NCI-H187 treated with DMSO at 0.1 percent for 48 hours (cell line): ENCODE measurements around the gene AUP1.

Experiments
- DNase-seq: peaks from one replicate; lab custom pipeline; 2025; lab: John Stamatoyannopoulos, UW

AUP1 gene

DNA sequence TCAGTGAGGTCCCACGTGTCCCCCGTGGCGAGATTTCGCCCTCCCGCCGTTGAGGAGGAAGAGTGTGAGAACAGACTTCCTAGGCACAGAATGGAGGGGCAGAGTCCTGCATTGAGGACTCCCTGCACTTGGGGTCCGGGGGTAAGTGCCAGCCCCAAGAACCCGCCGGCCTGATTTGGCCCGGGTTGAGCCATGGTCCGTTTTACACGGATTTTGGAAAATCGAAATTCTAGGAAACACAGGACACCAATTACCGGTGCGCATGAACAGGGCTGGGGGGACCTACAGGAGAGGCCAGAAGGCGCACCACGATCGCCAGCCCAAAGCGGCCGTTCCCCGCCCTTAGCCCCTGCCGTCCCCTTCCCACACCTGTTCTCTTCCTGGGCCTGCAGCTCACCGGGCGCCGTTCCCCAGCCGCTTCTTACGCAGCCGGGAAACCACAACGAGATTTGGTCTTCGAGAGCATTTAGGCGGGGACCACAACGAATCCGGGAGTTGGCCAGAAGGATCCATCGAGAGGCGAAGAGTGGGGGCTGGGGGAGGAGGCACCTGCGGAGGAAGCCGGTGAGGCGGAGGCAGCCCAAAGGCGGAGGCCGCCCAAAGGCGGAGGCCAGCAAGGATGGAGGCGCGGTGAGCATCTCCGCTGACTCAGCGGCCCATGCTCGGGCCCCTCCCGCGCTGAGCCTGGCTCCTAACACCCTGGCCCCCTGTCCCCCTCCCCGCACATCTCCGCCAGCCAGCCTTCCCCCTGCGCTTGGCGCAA lies 15.7 kb downstream of the AUP1 start:
- DNase-seq: no peak

DNA sequence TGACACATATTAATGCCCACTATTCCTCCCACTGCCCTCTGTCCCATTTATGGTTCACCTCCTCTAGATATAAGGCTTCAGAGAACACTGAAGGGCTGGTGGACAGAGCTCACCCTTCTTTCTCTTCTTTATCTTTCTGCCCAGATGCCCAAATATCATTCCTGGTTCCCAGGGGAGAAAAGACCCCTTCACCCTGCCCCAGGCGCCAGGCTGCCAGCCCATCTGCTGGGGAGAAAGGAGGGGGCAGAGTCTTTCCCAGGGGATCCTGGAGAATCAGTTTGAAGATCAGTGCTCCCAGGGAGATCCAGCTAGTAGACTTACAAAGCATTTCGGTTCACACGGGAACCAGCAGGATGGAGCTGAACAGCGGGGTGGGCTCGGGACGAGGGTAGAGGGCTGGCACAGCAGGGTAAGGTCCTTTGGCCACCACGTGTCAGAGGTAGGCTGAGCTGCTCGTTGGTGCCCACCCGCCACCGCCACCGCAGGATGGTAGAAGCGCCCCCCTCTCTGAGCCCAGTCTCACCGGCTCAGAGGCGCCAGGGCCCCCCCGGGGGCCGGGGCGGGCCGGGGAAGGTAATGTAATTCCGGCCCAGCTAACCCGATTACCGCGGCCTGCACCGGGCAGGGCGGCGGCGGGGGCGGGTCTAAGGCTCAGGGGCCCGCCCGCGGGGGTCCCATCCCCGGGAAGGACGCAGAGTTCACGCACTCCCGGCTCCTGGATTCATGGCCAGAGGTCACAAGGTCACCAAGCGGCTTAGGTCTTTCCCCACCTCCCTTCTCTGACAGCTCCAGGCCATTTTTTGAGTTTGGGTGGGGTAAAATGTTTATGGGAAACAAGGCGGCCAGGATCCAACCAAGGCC lies 16.5 kb downstream of the AUP1 start:
- no peak for DNase-seq

DNA sequence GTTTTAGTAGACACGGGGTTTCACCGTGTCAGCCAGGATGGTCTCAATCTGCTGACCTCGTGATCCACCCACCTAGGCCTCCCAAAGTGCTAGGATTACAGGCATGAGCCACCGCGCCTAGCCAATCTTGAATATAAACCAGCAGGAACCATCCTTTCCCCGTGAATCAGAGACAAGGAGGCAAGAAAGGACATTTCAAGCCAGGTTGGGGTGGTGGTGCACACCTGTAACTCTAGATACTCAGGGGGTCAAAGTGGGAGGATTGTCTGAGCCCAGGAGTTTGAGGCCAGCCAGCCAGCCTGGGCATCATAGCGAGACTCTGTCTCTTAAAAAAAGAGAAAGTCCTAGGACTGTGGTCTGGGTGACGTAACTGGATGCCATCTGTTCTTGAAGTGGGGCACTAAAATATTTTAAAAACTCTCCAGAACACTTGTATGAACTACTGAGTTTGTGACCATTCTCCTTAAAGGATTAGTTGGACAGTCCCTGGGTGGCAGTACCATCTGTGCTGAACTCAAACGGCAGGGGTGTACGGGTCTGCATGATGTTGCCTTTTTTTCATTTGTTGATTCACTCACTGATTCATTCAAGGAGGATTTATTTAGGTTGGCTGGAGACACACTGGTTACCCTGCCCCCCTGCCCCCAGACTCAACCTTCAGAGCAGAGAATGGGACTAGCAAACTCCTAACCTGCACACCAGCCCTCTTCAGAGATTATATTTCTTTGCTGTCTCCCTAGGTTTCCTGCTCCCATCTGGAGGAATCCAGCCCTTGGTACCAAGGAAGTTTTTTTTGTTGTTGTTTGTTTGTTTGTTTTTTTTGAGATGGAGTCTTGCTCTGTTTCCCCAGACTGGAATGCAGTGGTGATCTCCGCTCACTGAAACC lies 18.2 kb downstream of the AUP1 start:
- no peak for DNase-seq

DNA sequence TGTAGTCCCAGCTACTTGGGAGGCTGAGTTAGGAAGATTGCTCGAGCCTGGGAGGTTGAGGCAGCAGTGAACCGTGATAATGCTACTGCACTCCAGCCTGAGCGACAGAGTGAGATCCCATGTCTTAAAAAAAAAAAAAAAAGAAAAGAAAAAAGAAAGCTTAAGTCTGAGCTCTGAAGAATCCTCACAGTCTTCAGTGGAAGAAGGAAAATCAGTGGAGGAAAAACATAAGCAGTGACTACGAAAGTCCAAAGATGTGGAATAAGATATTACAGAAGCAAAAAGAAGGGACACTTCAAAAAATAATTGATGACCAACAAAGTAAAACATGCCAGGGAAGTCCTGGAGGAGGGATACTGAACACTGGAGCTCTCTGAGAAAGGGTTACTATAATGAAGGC lies 19.2 kb downstream of the AUP1 start:
- DNase-seq: no peak

DNA sequence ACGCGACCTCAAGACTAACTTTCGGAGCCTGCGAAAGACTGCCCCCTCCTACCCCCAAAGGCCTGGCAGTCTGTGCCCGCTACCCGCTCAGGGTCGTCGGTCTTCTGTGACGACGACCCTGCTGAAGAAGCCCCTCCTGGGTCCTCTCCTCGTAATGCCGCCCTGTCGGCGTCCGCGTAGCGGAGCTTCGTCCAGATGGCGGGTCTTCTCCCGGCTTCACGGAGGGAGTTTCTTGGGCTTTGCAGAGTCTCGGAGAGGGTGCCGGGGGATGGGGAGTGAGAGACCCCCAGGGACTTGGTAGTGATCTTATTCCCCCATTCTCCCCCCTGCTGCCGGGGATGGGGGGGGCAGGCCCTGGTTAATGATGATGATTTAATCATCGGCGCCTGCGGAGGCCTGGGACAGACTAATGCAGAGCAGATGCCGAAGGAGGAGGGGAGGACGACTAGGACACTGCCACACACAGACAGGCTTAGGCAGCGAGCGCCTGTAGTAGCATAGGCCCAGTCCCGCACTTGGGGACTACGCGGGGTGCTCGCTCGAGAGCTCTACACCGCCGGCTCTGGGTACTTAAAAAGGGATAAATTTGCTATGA lies 21.5 kb downstream of the AUP1 start:
- DNase-seq: no peak

DNA sequence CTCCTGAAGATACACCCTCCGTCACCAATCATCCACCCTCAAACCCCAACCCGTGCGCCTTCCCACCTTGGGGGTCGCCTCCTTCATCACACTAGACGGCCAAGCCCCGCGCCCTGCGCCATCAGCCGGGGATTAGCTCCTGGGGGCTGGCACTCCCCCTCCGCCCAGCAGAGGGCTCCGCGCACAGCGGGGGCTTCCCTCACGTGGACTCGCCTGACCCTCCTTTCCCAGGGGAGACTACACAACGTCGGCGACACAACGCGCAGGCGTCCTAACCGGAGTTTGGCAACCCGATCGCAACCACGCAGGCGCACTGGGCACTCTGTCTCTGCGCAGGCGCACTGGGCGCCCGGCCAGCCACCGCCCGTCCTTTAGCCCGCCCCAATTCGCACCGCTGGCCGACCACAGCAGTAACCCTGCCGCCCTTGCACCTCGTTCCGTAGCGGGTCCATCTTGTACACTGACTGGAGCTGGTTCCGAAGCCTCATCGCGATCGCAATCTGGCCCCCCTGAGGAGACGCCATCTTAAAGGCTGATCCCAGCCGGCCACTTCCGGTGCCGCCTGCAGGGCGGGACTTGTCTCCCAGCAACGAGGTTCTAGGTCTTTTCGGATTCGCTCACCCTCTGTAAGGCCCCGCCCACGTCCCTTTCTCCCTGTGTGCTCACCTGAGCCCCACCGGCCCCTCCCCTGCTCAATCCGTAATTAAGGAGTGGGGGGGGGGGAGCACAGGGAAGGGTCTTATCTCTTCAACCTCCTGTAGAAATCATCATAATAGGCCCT lies 22.2 kb downstream of the AUP1 start, which contains the start of gene PCGF1:
Gene PCGF1, minus strand, starts transcription at position 551 of the 781 bp plus-strand sequence. Its CDS starts 27 bp downstream, at position 524.
- DNase-seq: peak; percentile 80

DNA sequence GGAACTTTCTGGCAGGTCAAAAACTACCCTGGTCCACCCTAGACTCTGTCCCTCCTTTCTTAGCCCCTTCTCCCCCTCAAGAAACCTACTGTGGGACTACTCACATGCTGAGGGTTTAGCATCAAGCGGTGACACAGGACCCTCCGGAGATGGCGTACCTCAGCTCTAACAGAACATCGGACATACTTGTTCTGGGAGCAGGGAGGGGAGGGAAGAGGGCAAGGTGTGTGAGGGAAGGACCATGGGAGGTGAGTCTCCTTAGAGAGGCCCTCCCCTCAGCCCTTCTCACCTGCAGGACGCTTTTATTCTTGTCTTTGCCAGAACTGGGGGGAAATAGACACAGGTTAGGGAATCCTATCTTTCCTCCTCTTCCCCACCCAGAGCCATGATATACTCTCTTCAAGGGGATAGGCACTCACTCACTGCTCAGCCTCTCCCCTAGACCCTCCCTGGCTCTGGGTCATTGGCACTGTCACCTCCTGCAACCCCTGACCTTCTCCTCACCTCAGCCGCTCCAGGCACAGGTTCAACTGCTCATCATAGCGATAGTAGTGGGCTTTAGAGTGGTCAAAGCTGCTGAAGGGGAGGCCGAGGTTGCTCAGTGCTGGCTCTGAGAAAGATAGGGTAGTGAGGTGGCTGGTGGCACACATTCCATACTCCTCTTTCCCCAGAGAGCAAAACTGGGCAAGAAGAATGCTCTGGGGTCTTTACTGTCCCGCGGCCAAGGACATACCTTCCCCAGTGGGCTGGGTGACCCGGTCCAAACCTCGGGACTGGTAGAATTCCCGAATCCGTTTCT lies 23.9 kb downstream of the AUP1 start:
- DNase-seq: no peak

DNA sequence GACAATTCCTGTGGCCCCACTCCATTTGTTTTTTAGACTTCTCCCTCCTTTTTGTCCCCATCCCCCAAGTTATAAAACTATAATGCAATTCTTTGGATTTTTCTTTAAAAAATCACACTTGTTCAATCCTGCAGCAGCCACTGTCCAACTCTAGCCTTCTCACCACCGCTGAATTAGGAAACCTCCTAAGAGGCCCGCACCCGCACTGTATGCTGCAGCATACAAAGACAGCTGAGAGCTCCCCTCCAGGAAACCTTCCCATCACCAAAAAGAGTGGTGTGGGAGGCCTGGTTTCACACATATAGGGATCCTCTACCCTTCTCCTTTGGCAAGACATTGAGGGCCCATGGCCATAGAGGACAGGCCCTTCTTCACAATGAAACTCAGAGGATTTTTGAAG lies 24.9 kb downstream of the AUP1 start:
- no peak for DNase-seq

DNA sequence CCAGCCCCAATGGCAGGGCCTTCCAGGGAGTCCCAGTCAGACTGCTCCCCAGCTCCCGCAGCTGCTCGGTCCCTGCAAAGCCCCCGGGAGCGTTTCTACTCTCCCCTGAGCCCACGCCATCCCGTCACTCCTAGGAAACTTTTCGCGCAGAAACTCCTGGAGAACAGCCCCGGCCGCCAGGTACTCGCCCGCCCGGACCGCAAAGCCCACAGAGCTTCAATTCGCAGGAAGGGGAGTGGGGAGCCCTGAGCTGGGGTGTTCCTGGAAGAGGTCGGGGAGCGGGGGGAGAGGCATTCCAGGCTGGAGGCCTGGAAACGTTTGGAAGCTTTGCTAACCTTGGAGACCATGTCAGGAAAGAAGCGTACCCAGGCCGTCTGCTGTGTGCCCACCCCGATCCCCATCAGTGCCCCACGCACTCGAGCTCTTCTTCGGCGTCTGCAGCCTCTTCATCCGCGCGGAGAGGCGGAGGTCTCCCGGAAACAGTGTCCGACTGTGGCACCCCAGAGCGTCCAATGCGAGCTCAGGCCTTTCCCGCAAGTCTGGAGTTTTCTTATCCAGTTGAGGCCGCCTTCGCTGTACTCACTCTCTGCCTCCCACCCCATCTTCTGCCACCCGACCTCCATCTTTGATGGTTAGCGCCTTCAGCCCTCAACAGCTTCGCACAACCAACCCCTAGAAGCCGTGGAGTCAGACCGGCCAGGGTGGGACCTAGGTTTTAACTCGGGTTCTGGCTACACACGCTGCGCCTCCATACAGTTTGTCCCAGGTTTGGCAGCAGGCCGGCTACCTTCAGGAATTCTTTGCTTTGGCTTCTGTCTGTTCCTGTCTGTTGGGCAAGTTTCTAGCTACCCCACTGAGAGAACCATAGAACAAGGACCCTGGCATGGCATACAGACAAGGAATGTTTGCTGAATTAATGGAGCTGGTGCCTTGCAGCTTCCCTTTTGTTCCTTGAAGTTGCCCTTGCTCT lies 25.7 kb downstream of the AUP1 start:
- DNase-seq: no peak

DNA sequence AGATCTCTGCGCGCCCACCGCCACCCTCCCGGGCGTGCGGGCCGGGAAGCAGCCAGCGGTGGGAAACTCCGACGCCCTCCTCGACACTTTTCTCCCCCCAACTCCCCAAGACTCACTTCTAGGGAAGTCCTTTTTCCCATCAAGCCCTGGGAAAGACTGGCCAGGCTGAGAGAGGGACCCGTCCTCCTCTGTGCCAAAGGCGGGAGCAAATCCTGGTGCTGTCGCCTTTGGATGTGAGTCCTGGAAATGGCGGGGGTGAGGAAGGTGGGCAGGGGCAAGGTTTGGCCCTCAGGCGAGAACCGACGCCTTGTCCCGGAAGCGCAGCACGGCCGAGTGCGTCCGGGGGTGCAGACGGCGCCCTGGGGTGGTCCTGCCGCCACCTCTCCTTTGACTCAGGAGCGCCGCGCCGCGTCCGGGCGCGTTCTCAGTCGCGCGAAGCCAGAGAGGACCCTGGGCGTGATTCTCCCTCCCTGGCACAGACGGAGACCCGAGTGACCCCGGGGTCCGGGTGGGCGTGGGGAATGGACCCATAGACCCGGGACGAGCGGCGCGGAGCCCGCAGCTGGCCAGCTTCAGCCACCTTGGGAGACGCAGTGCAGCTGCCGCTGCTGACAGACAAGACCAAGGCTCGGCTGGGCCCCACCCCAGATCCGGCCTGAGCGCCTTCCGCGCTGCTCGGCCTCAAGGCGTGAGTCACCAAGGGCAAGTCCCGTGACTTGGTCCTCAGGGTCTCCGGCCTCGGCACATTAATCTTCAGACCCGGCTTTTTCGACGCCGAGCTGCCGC lies 26.6 kb downstream of the AUP1 start:
- no peak for DNase-seq

DNA sequence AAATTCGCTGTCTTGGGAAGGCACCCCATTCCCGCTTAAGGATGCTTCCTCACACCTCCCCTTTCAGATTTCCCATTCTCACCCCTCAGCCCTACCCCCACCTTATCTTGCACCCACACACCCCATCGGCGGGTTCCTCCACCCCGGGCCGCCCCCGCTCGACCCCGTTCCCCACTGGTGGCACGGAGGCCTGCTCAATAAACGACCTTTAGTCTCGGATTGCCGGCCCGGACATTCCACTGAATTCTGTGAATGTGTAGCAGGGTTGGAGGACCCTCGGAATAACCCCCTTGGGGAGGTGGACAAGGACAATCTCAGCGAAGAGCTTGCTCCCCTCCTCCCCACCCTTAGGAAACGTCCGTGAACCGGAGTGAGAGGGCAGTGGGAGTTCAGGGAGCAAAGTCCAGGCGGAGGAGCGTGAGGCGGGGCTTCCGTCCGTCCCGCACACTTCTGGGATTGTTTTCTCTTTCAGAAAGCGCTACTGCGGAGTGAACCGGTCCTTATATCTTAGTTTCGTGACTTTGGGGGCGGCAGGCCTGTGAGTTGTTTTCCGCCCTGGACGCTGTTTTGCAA lies 27.3 kb downstream of the AUP1 start:
- no peak for DNase-seq

DNA sequence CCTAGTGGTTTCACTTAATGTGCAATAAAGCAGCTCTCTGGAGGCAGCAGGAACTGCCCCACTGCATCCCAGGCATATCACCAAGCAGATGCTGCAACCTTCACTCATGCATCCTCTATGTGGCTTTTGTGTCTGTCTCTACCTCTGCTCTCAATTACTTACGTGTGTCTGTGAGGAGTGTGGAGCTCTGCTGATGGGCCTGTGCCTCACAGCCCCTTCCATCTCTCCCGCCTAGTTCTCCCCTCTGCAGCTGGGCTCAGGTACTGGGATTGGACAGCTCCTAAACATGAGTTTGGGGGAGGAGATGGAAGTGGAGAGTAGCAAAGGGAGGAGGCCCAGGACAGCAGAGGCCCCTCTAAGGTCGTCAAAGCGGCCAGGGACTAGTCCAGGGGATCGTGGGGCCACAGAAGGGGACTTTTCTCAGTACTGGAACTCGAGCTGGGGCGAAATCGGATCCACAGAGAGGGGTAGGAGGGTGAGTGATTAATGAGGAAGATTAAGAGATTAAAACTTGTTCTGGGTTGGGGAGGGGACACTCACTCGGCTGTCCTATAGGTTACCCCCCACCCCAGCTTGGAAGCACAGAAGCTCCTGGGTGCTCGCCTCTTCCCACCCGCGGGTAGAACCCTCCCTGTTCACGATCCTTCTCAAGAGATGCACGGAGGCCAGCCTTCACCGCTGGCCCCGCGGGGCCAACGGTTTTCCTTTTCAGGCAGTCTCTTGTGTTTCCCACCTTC lies 28.0 kb downstream of the AUP1 start:
- no peak for DNase-seq

DNA sequence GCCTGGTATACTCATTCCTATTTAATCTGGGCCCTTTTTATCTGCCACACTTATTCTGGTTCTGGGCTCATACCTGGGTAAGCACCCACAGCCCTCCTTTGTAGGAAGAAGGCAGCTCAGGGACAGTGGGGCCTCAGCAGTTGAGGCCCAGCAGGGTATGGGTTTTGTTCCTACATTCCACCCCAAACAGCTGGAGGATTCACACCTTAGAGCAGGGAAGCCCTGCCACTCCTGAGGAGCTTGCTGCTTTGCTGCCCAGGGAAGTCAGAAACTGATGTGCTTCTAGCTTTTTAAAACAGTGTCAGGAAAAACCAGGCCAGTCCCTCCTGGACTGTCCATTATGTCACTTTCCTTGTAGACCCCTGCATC lies 28.9 kb downstream of the AUP1 start:
- no peak for DNase-seq

DNA sequence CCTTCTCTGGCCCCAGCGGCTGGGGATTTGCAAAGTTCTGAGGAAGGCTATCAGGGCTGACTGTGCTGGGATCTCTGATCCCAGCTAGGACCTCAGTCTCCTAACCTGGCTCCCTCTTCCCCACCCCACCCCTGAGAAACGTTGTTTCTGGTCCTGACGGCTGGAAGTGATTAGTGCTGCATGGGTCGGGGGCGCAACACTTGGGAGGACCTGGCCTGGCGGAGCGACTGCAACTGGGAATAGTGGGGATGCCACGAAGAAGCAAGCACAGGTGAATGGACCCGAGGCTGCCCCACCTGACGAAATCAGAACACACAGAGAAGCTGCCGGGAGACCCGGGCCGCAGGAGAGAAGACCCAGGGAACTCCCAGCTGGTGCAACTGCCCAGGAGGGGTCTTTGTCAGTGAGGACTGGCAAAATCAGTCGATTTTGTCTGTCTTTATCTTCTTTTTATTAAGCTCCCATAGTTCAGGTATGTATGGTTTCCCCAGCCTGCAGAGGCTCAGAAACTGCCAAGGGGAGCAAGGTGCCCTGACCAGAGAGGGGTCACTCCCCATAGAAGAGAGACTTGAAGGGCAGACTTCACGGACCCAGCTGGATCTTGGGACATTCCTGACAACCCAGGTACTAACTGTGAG lies 29.4 kb downstream of the AUP1 start:
- DNase-seq: no peak

DNA sequence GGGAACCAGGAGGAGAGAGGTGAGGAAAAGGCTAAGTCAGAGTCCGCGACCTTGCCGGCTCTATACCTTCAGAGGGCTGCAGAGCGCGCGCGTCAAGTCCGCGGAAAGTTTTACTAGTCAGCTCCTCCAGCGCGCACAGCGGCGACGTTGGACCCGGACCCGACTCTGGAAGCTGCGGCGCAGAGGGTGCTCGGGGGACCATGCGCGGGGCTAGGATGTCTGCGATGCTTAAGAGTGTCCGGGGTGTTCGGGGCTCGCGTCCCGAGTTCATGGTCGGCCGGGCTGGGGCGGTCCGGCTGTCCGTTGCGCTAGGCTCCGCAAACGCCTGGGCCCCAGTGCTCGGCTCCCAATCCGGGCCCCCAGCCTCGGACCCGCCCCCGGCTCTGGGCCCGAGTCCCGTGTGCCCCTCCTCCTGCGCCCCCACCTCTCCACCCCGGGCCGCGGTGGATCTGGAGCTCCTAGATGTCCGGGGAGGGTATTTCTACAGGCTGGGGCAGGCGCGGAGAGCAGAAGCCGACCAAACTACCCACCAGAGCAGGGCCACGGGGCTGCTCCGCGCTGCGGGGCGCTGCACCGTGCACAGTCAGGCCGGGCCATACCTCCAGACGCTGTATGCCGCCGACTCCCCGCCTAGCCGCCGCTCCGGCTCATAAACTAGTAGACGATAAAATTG lies 30.1 kb downstream of the AUP1 start, which contains the start of gene LBX2:
Gene LBX2, minus strand, starts transcription at position 337 of the 673 bp plus-strand sequence. Its CDS starts 66 bp downstream, at position 271.
- DNase-seq: no peak
